Glutamatergic neuron (in vitro differentiated cells): ENCODE results near the gene ACAD11. TPM values are rescaled to one million over a fixed set of nuclear protein-coding genes. Genes with fewer than 3 reads are reported as not detected.

Experiments used
- DNase-seq: peaks from one replicate; pipeline ENCODE4 v3.0.0; 2022
- H3K27ac Mint-ChIP-seq: one replicate; pipeline ENCODE4 v1.8.0; 2020; ENCODE audit warnings: mild to moderate bottlenecking, mixed read lengths, inconsistent platforms; ENCODE audit not compliant: unreplicated experiment
- H3K27me3 Mint-ChIP-seq: one replicate; pipeline ENCODE4 v1.8.0; 2020; ENCODE audit warnings: mild to moderate bottlenecking, moderate library complexity, mixed read lengths, inconsistent platforms; ENCODE audit not compliant: unreplicated experiment
- H3K36me3 Mint-ChIP-seq: one replicate; pipeline ENCODE4 v1.8.0; 2020; ENCODE audit warnings: mild to moderate bottlenecking, mixed read lengths, inconsistent platforms; ENCODE audit not compliant: unreplicated experiment
- H3K4me1 Mint-ChIP-seq: one replicate; pipeline ENCODE4 v1.8.0; 2020; ENCODE audit warnings: mild to moderate bottlenecking, low read depth, mixed read lengths, inconsistent platforms; ENCODE audit not compliant: unreplicated experiment
- H3K4me3 Mint-ChIP-seq: one replicate; pipeline ENCODE4 v1.8.0; 2020; ENCODE audit warnings: mild to moderate bottlenecking, mixed read lengths, inconsistent platforms; ENCODE audit not compliant: unreplicated experiment
- H3K9me3 Mint-ChIP-seq: one replicate; pipeline ENCODE4 v1.8.0; 2020; ENCODE audit warnings: mild to moderate bottlenecking, moderate library complexity, mixed read lengths, inconsistent platforms; ENCODE audit not compliant: unreplicated experiment
- total RNA-seq: library from RNA; stranded (reverse); fragmentation: NEBNext Ultra II Directional; extraction: Animal tissue kit (Norgen Biotek cat#: 25700); gene quantifications from one replicate; pipeline ENCODE4 v1.2.1, GENCODE V29; 2021; ENCODE audit not compliant: unreplicated experiment
- TF ChIP-seq, protein P1 (sequence below): fragments of 200-600 bp; sonication (generic); IDR thresholded peaks from one replicate; pipeline ENCODE4 v1.5.0; 2021; ENCODE audit not compliant: partially characterized antibody, unreplicated experiment

ACAD11 gene
- total RNA-seq, 1 donor from 2014 or later = 9.4 TPM

DNA sequence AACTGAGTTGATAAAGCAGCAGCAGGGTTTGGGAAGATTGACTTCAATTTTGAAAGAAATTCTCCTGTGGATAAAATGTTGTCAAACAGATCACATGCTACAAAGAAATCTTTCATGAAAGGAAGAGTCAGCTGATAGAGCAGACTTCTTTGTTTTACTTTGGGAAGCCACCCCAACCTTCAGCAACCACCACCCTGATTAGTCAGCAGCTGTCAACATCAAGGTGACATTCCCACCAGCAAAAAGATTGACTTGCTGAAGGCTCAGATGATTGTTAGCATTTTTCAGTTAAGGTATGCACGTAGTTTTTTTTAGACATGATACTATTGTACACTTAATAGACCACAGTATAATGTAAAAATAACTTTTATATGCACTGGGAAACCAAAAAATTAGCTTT, 150.1 kb downstream of the ACAD11 start:
- no peaks in the 10 kb centered on the region for H3K9me3 Mint-ChIP-seq
- DNase-seq = no peak
- H3K4me3 Mint-ChIP-seq = no peak overlapping the region
- TF ChIP-seq, protein P1, sequence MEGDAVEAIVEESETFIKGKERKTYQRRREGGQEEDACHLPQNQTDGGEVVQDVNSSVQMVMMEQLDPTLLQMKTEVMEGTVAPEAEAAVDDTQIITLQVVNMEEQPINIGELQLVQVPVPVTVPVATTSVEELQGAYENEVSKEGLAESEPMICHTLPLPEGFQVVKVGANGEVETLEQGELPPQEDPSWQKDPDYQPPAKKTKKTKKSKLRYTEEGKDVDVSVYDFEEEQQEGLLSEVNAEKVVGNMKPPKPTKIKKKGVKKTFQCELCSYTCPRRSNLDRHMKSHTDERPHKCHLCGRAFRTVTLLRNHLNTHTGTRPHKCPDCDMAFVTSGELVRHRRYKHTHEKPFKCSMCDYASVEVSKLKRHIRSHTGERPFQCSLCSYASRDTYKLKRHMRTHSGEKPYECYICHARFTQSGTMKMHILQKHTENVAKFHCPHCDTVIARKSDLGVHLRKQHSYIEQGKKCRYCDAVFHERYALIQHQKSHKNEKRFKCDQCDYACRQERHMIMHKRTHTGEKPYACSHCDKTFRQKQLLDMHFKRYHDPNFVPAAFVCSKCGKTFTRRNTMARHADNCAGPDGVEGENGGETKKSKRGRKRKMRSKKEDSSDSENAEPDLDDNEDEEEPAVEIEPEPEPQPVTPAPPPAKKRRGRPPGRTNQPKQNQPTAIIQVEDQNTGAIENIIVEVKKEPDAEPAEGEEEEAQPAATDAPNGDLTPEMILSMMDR = no peak
- H3K27me3 Mint-ChIP-seq = no peaks in the 10 kb centered on the region
- no peaks in the 10 kb centered on the region for H3K36me3 Mint-ChIP-seq
- no peaks in the 10 kb centered on the region for H3K4me1 Mint-ChIP-seq
- H3K27ac Mint-ChIP-seq = no peak overlapping the region

GRCh38 chr3:132509096-132509495, 150.5 kb downstream of the ACAD11 start:
- H3K36me3 Mint-ChIP-seq = no peaks in the 10 kb centered on the region
- DNase-seq = no peak
- no peaks in the 10 kb centered on the region for H3K4me1 Mint-ChIP-seq
- H3K27ac Mint-ChIP-seq = no peak overlapping the region
- no peaks in the 10 kb centered on the region for H3K9me3 Mint-ChIP-seq
- no peaks in the 10 kb centered on the region for H3K27me3 Mint-ChIP-seq
- TF ChIP-seq, protein P1 = no peak
- no peak overlapping the region for H3K4me3 Mint-ChIP-seq

Other genes starting within 250 kb of the ACAD11 start
- 48.5 TPM for gene DNAJC13, start 242.3 kb downstream of the ACAD11 start, total RNA-seq
- gene ACKR4, start 62.5 kb downstream of the ACAD11 start, total RNA-seq = 0.22 TPM
- gene UBA5, start 520 bp upstream of the ACAD11 start, total RNA-seq = 43.0 TPM
- gene NPHP3, start 62.6 kb upstream of the ACAD11 start, total RNA-seq = 8.4 TPM